B cell (primary cell): Measurements from ENCODE around the gene CPNE5. TPM values are rescaled to one million over a fixed set of nuclear protein-coding genes. Genes with fewer than 3 reads are reported as not detected.

ENCODE experiments used
- ATAC-seq: fragments of 200-7000 bp; cut with Tn5 transposase; one replicate; pipeline ENCODE4 v1.10.0; 2021; ENCODE audit warnings: low read depth, mild to moderate bottlenecking, moderate number of reproducible peaks, moderate library complexity
- CTCF ChIA-PET: fragments of 350-600 bp; sonication (Branson Sonifier 250); formaldehyde crosslinking; loops from one replicate; lab custom pipeline; 2021; ENCODE audit warnings: antibody characterized with exemption, inconsistent platforms; lab: Charles Lee
- POLR2A ChIA-PET: fragments of 350-600 bp; sonication (Branson Sonifier 250); formaldehyde crosslinking; loops from one replicate; lab custom pipeline; 2021; ENCODE audit warnings: antibody characterized with exemption; lab: Charles Lee
- DNase-seq: peaks from one replicate; pipeline ENCODE4 v3.0.0; 2013
- H2AFZ ChIP-seq: 2 replicates; pipeline ENCODE4 v1.6.1; 2012; ENCODE audit warnings: mild to moderate bottlenecking, low read depth, low read length; ENCODE audit not compliant: insufficient read depth, poor library complexity, severe bottlenecking
- H3K27ac ChIP-seq, 2 donors: 1 replicate in 1 of 2; 2 replicates in 1 of 2; pipeline ENCODE4 v1.5.1; 2012 to 2013; ENCODE audit warnings: low read length in 2 of 2, mild to moderate bottlenecking in 2 of 2, moderate library complexity in 1 of 2
- H3K27me3 ChIP-seq, 4 experiments: fragments of 200-600 bp in 1 of 4; sonication (generic) in 1 of 4; replicated peaks in 1 of 4; 1 replicate in 2 of 4; 2 replicates in 2 of 4; pipeline versions ENCODE4 v1.6.1 to v1.7.0; 2013 to 2016; ENCODE audit warnings: low read length in 3 of 4, mild to moderate bottlenecking in 2 of 4, mixed read lengths in 1 of 4, moderate library complexity in 1 of 4; ENCODE audit not compliant: insufficient read depth in 4 of 4, control insufficient read depth in 3 of 4; ENCODE audit errors: control extremely low read depth in 1 of 4
- H3K36me3 ChIP-seq, 2 experiments: replicated peaks in 1 of 2; 1 replicate in 1 of 2; 2 replicates in 1 of 2; pipeline versions ENCODE4 v1.6.1 to v1.7.1; 2013; ENCODE audit warnings: low read length in 1 of 2; ENCODE audit not compliant: insufficient read depth in 2 of 2, control insufficient read depth in 1 of 2; ENCODE audit errors: control extremely low read depth in 1 of 2, extremely low read depth in 1 of 2
- H3K4me1 ChIP-seq, 2 donors: fragments of 200-600 bp in 1 of 2; sonication (generic) in 1 of 2; 1 replicate in 1 of 2; 2 replicates in 1 of 2; pipeline versions ENCODE4 v1.5.1 to v1.6.1; 2013 to 2017; ENCODE audit warnings: low read length in 2 of 2; ENCODE audit not compliant: control insufficient read depth in 2 of 2, insufficient read depth in 2 of 2
- H3K4me2 ChIP-seq: replicated peaks from 2 replicates; pipeline ENCODE3; 2012; ENCODE audit warnings: mild to moderate bottlenecking, low read depth, low read length; ENCODE audit not compliant: poor library complexity, severe bottlenecking
- H3K4me3 ChIP-seq, 5 experiments: fragments of 200-600 bp in 1 of 5; sonication (generic) in 1 of 5; 1 replicate in 3 of 5; 2 replicates in 2 of 5; pipeline versions ENCODE4 v1.5.1 to v1.7.0; 2011 to 2016; ENCODE audit warnings: low read length in 4 of 5, mild to moderate bottlenecking in 4 of 5, low read depth in 2 of 5, control low read depth in 1 of 5, moderate library complexity in 1 of 5; ENCODE audit not compliant: insufficient read depth in 1 of 5; ENCODE audit errors: control extremely low read depth in 1 of 5, extremely low read depth in 1 of 5
- H3K79me2 ChIP-seq: fragments of 200-600 bp; sonication (generic); one replicate; pipeline ENCODE4 v1.6.0; 2016; ENCODE audit warnings: low read length; ENCODE audit not compliant: control insufficient read depth, insufficient read depth
- H3K9ac ChIP-seq: fragments of 200-600 bp; sonication (generic); 2 replicates; pipeline ENCODE4 v1.6.1; 2017; ENCODE audit warnings: mild to moderate bottlenecking, low read length, moderate library complexity
- H3K9me3 ChIP-seq, 3 donors: one replicate each; pipeline versions ENCODE4 v1.6.1 to v1.7.1; 2013; ENCODE audit warnings: low read length in 2 of 3; ENCODE audit not compliant: control insufficient read depth in 2 of 3, insufficient read depth in 1 of 3; ENCODE audit errors: control extremely low read depth in 1 of 3
- H4K20me1 ChIP-seq: 2 replicates; pipeline ENCODE4 v1.6.0; 2012; ENCODE audit warnings: mild to moderate bottlenecking, low read length; ENCODE audit not compliant: insufficient read depth, control insufficient read depth, poor library complexity, severe bottlenecking
- H3K27ac Mint-ChIP-seq: one replicate; pipeline ENCODE4 v1.8.0; 2021; ENCODE audit warnings: mixed read lengths
- H3K27me3 Mint-ChIP-seq: one replicate; pipeline ENCODE4 v1.8.0; 2021; ENCODE audit warnings: mixed read lengths
- H3K4me1 Mint-ChIP-seq: one replicate; pipeline ENCODE4 v1.8.0; 2021; ENCODE audit warnings: mixed read lengths
- H3K4me3 Mint-ChIP-seq: one replicate; pipeline ENCODE4 v1.8.0; 2021; ENCODE audit warnings: mixed read lengths
- H3K9me3 Mint-ChIP-seq: one replicate; pipeline ENCODE4 v1.8.0; 2022; ENCODE audit warnings: mixed read lengths; ENCODE audit not compliant: insufficient read depth
- EZH2 ChIP-seq: IDR thresholded peaks from 2 replicates; pipeline ENCODE4 v1.6.1; 2012; ENCODE audit warnings: borderline replicate concordance, low read depth, mild to moderate bottlenecking, moderate library complexity, low read length; ENCODE audit not compliant: insufficient read depth, poor library complexity, severe bottlenecking
- WGBS: methylation state at CpG from one replicate; pipeline ENCODE4 v1.1.5; 2013; ENCODE audit warnings: missing lambda C conversion rate; ENCODE audit not compliant: insufficient coverage; 5-methylcytosine and 5-hydroxymethylcytosine counted together
- intact Hi-C: fragments of 100-400 bp; cut with micrococcal nuclease; formaldehyde crosslinking; loops from one replicate; pipeline ENCODE4 v1.10.0; 2022
- polyA plus RNA-seq: library from polyadenylated mRNA; depleted of rRNA; stranded (reverse); fragments of >200 nt; gene quantifications from 2 replicates; pipeline ENCODE4 v1.2.3, GENCODE V29; 2012
- total RNA-seq, 2 donors: library from RNA; stranded (reverse); fragments of 120-200 nt in 1 of 2; gene quantifications; 1 replicate in 1 of 2; 2 replicates in 1 of 2; pipeline versions ENCODE4 v1.2.3 to v1.2.4, GENCODE V29; 2013 to 2022
- TF ChIP-seq, protein P1 (sequence below): fragments of 200-600 bp; IDR thresholded peaks from one replicate; pipeline ENCODE4 v1.8.0; 2022; ENCODE audit warnings: antibody characterized with exemption, mild to moderate bottlenecking

CPNE5 gene
- total and polyA plus RNA-seq, 2 donors (not counting 1 experiment from before 2014, with no cell fraction given) = 49.8 to 357 TPM

DNA sequence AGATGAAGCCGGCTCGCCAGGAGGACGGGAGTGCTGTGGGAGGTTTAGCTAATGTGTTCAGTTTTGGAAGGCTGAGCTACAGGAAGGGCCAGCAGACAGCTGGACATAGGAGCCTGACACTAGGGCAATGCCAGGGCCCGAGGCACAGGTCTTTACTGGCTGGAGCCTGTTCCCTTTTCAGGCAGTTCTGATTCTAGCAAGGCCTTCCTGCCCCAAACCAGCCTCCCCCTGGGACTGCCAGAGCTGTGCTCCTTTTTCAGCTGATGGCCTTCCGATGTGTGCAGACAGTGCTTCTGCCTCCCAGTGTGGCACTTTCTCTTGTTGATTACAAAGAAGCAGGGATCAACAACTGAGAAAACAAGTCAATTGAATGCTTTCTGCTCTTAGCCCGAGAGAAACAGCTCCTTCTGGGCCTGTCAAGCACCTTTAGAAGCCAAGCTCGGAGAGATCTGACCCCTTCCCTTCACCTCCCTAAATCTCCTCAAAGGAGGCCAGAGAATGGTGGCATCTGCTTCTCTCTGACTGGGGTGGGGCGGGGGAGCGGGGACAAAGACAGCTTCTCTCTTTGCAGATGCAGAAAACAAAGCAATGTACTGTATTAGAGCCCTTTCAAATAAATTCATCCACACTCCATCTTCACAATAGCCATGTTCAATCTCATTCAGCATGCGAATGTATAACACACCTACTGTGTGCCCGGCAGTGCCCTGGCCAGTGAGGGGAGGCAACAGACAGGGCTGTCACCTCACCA is 78.4 kb downstream of the CPNE5 start:
- ChIA-PET POLR2A (interaction anchor here (0.9 kb wide), 1 partner anchor 163 kb away, joined by 3 read pairs; no protein-coding TSS in a partner anchor), CTCF (interaction anchor here (0.6 to 9.5 kb wide), 26 partner anchors 8 to 338 kb away, joined by 3 to 215 read pairs (median 6); partner anchors contain the start of gene CDKN1A)
- Histone ChIP-seq H3K27ac (no peak overlapping the region), H3K27me3 (no peaks in the 10 kb centered on the region), H3K9ac (no peak overlapping the region), H3K79me2 (no peaks in the 10 kb centered on the region), H4K20me1 (no peaks in the 10 kb centered on the region), H3K36me3 (no peaks in the 10 kb centered on the region), H2AFZ (no peak overlapping the region), H3K9me3 (no peaks in the 10 kb centered on the region), H3K4me3 (no peak overlapping the region), H3K4me1 (peaks cover 40 to 56% of the 10 kb centered on the region in 2 donors), H3K4me2 (no peak overlapping the region)
- no peak overlapping the region for H3K4me3 Mint-ChIP-seq
- H3K9me3 Mint-ChIP-seq = no peaks in the 10 kb centered on the region
- no peak for ATAC-seq
- no peak overlapping the region for H3K27ac Mint-ChIP-seq
- intact Hi-C loops = no loop called here
- WGBS = 83% methylated on average over 8 of the region's 11 CpGs
- DNase-seq = no peak
- peaks cover 50% of the 10 kb centered on the region for H3K4me1 Mint-ChIP-seq
- no peaks in the 10 kb centered on the region for H3K27me3 Mint-ChIP-seq
- TF ChIP-seq, protein P1, sequence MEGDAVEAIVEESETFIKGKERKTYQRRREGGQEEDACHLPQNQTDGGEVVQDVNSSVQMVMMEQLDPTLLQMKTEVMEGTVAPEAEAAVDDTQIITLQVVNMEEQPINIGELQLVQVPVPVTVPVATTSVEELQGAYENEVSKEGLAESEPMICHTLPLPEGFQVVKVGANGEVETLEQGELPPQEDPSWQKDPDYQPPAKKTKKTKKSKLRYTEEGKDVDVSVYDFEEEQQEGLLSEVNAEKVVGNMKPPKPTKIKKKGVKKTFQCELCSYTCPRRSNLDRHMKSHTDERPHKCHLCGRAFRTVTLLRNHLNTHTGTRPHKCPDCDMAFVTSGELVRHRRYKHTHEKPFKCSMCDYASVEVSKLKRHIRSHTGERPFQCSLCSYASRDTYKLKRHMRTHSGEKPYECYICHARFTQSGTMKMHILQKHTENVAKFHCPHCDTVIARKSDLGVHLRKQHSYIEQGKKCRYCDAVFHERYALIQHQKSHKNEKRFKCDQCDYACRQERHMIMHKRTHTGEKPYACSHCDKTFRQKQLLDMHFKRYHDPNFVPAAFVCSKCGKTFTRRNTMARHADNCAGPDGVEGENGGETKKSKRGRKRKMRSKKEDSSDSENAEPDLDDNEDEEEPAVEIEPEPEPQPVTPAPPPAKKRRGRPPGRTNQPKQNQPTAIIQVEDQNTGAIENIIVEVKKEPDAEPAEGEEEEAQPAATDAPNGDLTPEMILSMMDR = no peak
- TF ChIP-seq EZH2 = no peak
